SK-N-SH (cell line): Measurements from ENCODE around the gene CRYBG1. TPM values are rescaled to one million over a fixed set of nuclear protein-coding genes. Genes with fewer than 3 reads are reported as not detected.
A peak's percentile ranks its signal among the peaks of the same experiment; 100 is the strongest.

Source experiments
- CTCF ChIA-PET: fragments of 300-600, 350-600 bp; formaldehyde crosslinking; extraction: SDS; loops from one replicate; lab custom pipeline; 2021; lab: Yijun Ruan, JAX
- POLR2A ChIA-PET: fragments of 350-600 bp; sonication (Branson Sonifier 250); formaldehyde crosslinking; extraction: SDS; loops from one replicate; lab custom pipeline; 2020; ENCODE audit warnings: antibody characterized with exemption, inconsistent platforms; lab: Yijun Ruan, JAX
- DNase-seq: peaks from one replicate; pipeline ENCODE4 v3.0.0; 2012
- H2AFZ ChIP-seq: fragments of 200-600 bp; sonication (generic); 2 replicates; pipeline ENCODE4 v1.8.1; 2016; ENCODE audit warnings: antibody characterized with exemption, mild to moderate bottlenecking, low read depth
- H3F3A ChIP-seq: fragments of 200-600 bp; sonication (generic); replicated peaks from 2 replicates; pipeline ENCODE3; 2016; ENCODE audit warnings: antibody characterized with exemption, mild to moderate bottlenecking; ENCODE audit not compliant: insufficient read depth
- H3K27ac ChIP-seq, 2 experiments: fragments of 200-500 bp in 1 of 2; fragments of 200-600 bp in 1 of 2; sonication (Bioruptor generic) in 1 of 2; sonication (generic), shearing (Covaris generic) in 1 of 2; 2 replicates each; pipeline versions ENCODE4 v1.5.1 to v1.6.1; 2014 to 2016; ENCODE audit warnings: low read depth in 2 of 2, inconsistent platforms in 1 of 2, low read length in 1 of 2, mild to moderate bottlenecking in 1 of 2, mixed read lengths in 1 of 2
- H3K27me3 ChIP-seq: fragments of 200-600 bp; sonication (generic), shearing (Covaris generic); 2 replicates; pipeline ENCODE4 v1.6.1; 2016; ENCODE audit warnings: mixed run types; ENCODE audit not compliant: insufficient read depth
- H3K36me3 ChIP-seq, 2 experiments: fragments of 200-500 bp in 1 of 2; fragments of 200-600 bp in 1 of 2; sonication (Bioruptor generic) in 1 of 2; sonication (generic) in 1 of 2; replicated peaks in 1 of 2; 2 replicates each; pipeline versions ENCODE3 to v1.5.1; 2014 to 2016; ENCODE audit warnings: low read length in 1 of 2, mild to moderate bottlenecking in 1 of 2; ENCODE audit not compliant: insufficient read depth in 2 of 2, control insufficient read depth in 1 of 2
- H3K4me1 ChIP-seq, 2 experiments: fragments of 200-500 bp in 1 of 2; fragments of 200-600 bp in 1 of 2; sonication (Bioruptor generic) in 1 of 2; sonication (generic), shearing (Covaris generic) in 1 of 2; 2 replicates each; pipeline versions ENCODE4 v1.5.1 to v1.6.1; 2014 to 2016; ENCODE audit warnings: low read depth in 1 of 2, low read length in 1 of 2, mixed run types in 1 of 2; ENCODE audit not compliant: insufficient read depth in 2 of 2, control insufficient read depth in 1 of 2
- H3K4me2 ChIP-seq: fragments of 200-600 bp; sonication (generic), shearing (Covaris generic); 2 replicates; pipeline ENCODE4 v1.6.1; 2017; ENCODE audit warnings: mixed run types
- H3K4me3 ChIP-seq, 2 experiments: fragments of 200-500 bp in 1 of 2; fragments of 200-600 bp in 1 of 2; sonication (Bioruptor generic) in 1 of 2; sonication (generic), shearing (Covaris generic) in 1 of 2; 2 replicates each; pipeline versions ENCODE4 v1.5.1 to v1.8.1; 2014 to 2016; ENCODE audit warnings: low read depth in 2 of 2, inconsistent platforms in 1 of 2, low read length in 1 of 2, mild to moderate bottlenecking in 1 of 2, mixed read lengths in 1 of 2, moderate library complexity in 1 of 2
- H3K79me2 ChIP-seq: fragments of 200-600 bp; sonication (generic); 2 replicates; pipeline ENCODE4 v1.8.1; 2017; ENCODE audit warnings: mild to moderate bottlenecking; ENCODE audit not compliant: insufficient read depth
- H3K9ac ChIP-seq: fragments of 200-600 bp; sonication (generic); 2 replicates; pipeline ENCODE4 v1.6.1; 2017; ENCODE audit warnings: mixed run types
- H3K9me2 ChIP-seq: fragments of 200-600 bp; sonication (generic); 2 replicates; pipeline ENCODE4 v1.6.1; 2017; ENCODE audit warnings: mixed run types
- H3K9me3 ChIP-seq: fragments of 200-600 bp; sonication (generic); 2 replicates; pipeline ENCODE4 v1.6.1; 2017; ENCODE audit warnings: mixed run types, mild to moderate bottlenecking, moderate library complexity
- H4K20me1 ChIP-seq: fragments of 200-600 bp; sonication (generic); 2 replicates; pipeline ENCODE4 v1.6.1; 2017; ENCODE audit warnings: mild to moderate bottlenecking, mixed run types; ENCODE audit not compliant: insufficient read depth
- CHD2 ChIP-seq: fragments of 150-350 bp; IDR thresholded peaks from 2 replicates; pipeline ENCODE4 v1.6.1; 2018; ENCODE audit warnings: low read length; ENCODE audit not compliant: partially characterized antibody
- FOXJ3 ChIP-seq: sonication (generic); formaldehyde crosslinking; IDR thresholded peaks from 2 replicates; pipeline ENCODE4 v1.5.1; 2020; ENCODE audit warnings: mild to moderate bottlenecking, missing genetic modification reagents
- MAX ChIP-seq: IDR thresholded peaks from 2 replicates; pipeline ENCODE4 v1.4.0; 2012; ENCODE audit warnings: low read depth
- NFIC ChIP-seq: IDR thresholded peaks from 2 replicates; pipeline ENCODE4 v1.4.0; 2012; ENCODE audit warnings: borderline replicate concordance
- PBX3 ChIP-seq: IDR thresholded peaks from 2 replicates; pipeline ENCODE4; 2012
- POLR2AphosphoS5 ChIP-seq: IDR thresholded peaks from 2 replicates; pipeline ENCODE4 v1.6.1; 2012; ENCODE audit warnings: low read depth, low read length
- RCOR1 ChIP-seq: fragments of 150-350 bp; IDR thresholded peaks from 2 replicates; pipeline ENCODE4 v1.6.1; 2017; ENCODE audit warnings: antibody characterized with exemption, low read length
- REST ChIP-seq: IDR thresholded peaks from 2 replicates; pipeline ENCODE4 v1.6.1; 2012; ENCODE audit warnings: mild to moderate bottlenecking, low read depth, low read length, moderate library complexity
- RFX5 ChIP-seq: IDR thresholded peaks from 2 replicates; pipeline ENCODE4 v1.6.1; 2012; ENCODE audit warnings: mild to moderate bottlenecking, improper control_type of control experiment, low read length
- TCF12 ChIP-seq: IDR thresholded peaks from 2 replicates; pipeline ENCODE4 v1.4.0; 2012
- WGBS: methylation state at CpG from one replicate; pipeline ENCODE4 v1.1.6; 2017; ENCODE audit warnings: low lambda C conversion rate; 5-methylcytosine and 5-hydroxymethylcytosine counted together
- polyA plus RNA-seq, 3 experiments: library from polyadenylated mRNA; depleted of rRNA; stranded (reverse); fragments of >200 nt; gene quantifications; 2 replicates each; pipeline ENCODE4 v1.2.3, GENCODE V29; 2012

Gene CRYBG1
- polyA plus RNA-seq, 1 of the 3 experiments (the other 2 are of a cell fraction) = 13.8 TPM

- Histone ChIP-seq H3K4me1 (peaks cover 0 to 4% of the 10 kb centered on the region in 2 experiments; a peak in 1 of 4 replicates), H4K20me1 (no peaks in the 10 kb centered on the region), H3K9me3 (no peaks in the 10 kb centered on the region), H3K27me3 (no peaks in the 10 kb centered on the region; the same call in 1 of the 2 replicates), H3K27ac (no peak overlapping the region), H3K4me3 (no peak overlapping the region), H2AFZ (no peak overlapping the region), H3K9ac (no peak overlapping the region), H3F3A (peaks cover 6% of the 10 kb centered on the region), H3K4me2 (no peak overlapping the region), H3K36me3 (no peaks in the 10 kb centered on the region), H3K9me2 (no peaks in the 10 kb centered on the region), H3K79me2 (no peaks in the 10 kb centered on the region)
- POLR2A ChIA-PET = no interaction called here
- no peak for DNase-seq
- CTCF ChIA-PET = interaction anchor here (0.6 to 3.4 kb wide), 5 partner anchors 15 to 550 kb away, joined by 3 to 29 read pairs (median 8); no protein-coding TSS in a partner anchor
- TF ChIP-seq NFIC (no peak), REST (no peak), POLR2AphosphoS5 (no peak), RFX5 (no peak), MAX (no peak), PBX3 (no peak), TCF12 (no peak), RCOR1 (no peak), FOXJ3 (CRISPR knock-in tag) (no peak)
- 85% methylated on average over 5 of the region's 6 CpGs for WGBS
Observed at GRCh38 chr6:106448000-106448426, 87.5 kb downstream of the CRYBG1 start.

GRCh38 chr6:106450653-106451052, 90.1 kb downstream of the CRYBG1 start:
- Histone ChIP-seq H3K79me2 (no peaks in the 10 kb centered on the region), H3K27ac (peak overlapping the region in 1 of 2 experiments; percentile 57; a peak in 2 of 4 replicates), H3K36me3 (no peaks in the 10 kb centered on the region), H3K27me3 (no peaks in the 10 kb centered on the region), H3K4me1 (peaks cover 0 to 4% of the 10 kb centered on the region in 2 experiments; a peak in 1 of 4 replicates), H3K9me3 (no peaks in the 10 kb centered on the region), H4K20me1 (no peaks in the 10 kb centered on the region), H2AFZ (no peak overlapping the region; the same call in 1 of the 2 replicates), H3K9ac (no peak overlapping the region), H3K9me2 (no peaks in the 10 kb centered on the region), H3K4me2 (no peak overlapping the region), H3K4me3 (no peak overlapping the region), H3F3A (peaks cover 6% of the 10 kb centered on the region)
- TF ChIP-seq CHD2 (no peak), MAX (0 out of 2 replicates have a peak, but pooled peaks have one; percentile 16)
- DNase-seq = no peak
- ChIA-PET CTCF (interaction anchor here (1.7 to 3.4 kb wide), 2 partner anchors 116 to 529 kb away, joined by 6 to 16 read pairs; no protein-coding TSS in a partner anchor), POLR2A (no interaction called here)
- 71% methylated on average over 2 of the region's 2 CpGs for WGBS
